HepG2 (cell line): ENCODE results near the gene PRSS8. TPM values are rescaled to one million over a fixed set of nuclear protein-coding genes. Genes with fewer than 3 reads are reported as not detected.
A peak's percentile ranks its signal among the peaks of the same experiment; 100 is the strongest.

Experiments used
- CHD2 ChIP-seq: IDR thresholded peaks from 2 replicates; pipeline ENCODE4 v1.6.1; 2011; ENCODE audit warnings: low read depth, low read length, improper control_type of control experiment
- GATAD2A ChIP-seq: IDR thresholded peaks from 2 replicates; pipeline ENCODE4 v1.6.1; 2016
- GZF1 ChIP-seq: sonication (generic); formaldehyde crosslinking; IDR thresholded peaks from 2 replicates; pipeline ENCODE4 v1.5.1; 2020; ENCODE audit warnings: mild to moderate bottlenecking, missing genetic modification reagents
- HOMEZ ChIP-seq: IDR thresholded peaks from 2 replicates; pipeline ENCODE4 v1.6.1; 2016; ENCODE audit warnings: low read depth
- IRX3 ChIP-seq: sonication (generic); formaldehyde crosslinking; IDR thresholded peaks from 2 replicates; pipeline ENCODE4 v1.8.1; 2023; ENCODE audit warnings: mild to moderate bottlenecking, low read depth, missing genetic modification reagents, borderline replicate concordance
- MTA1 ChIP-seq: sonication (generic); formaldehyde crosslinking; IDR thresholded peaks from 2 replicates; pipeline ENCODE4 v1.4.0; 2020; ENCODE audit warnings: missing genetic modification reagents, mild to moderate bottlenecking, borderline replicate concordance
- NFYB ChIP-seq: sonication (generic); formaldehyde crosslinking; IDR thresholded peaks from 2 replicates; pipeline ENCODE4 v1.4.0; 2020; ENCODE audit warnings: missing genetic modification reagents
- POLR2AphosphoS2 ChIP-seq: IDR thresholded peaks from 2 replicates; pipeline ENCODE4 v1.6.1; 2011; ENCODE audit warnings: low read depth, low read length, improper control_type of control experiment
- SCMH1 ChIP-seq: sonication (generic); formaldehyde crosslinking; IDR thresholded peaks from 2 replicates; pipeline ENCODE4 v1.9.0; 2021; ENCODE audit warnings: missing genetic modification reagents, mild to moderate bottlenecking, borderline replicate concordance
- SP4 ChIP-seq: sonication (generic); formaldehyde crosslinking; IDR thresholded peaks from 2 replicates; pipeline ENCODE4 v1.8.1; 2023; ENCODE audit warnings: mild to moderate bottlenecking, missing genetic modification reagents
- SP5 ChIP-seq: IDR thresholded peaks from 2 replicates; pipeline ENCODE4 v1.6.1; 2016; ENCODE audit warnings: low read depth, borderline replicate concordance
- XRCC5 ChIP-seq: fragments of 200-400 bp; formaldehyde crosslinking; optimal IDR thresholded peaks from 2 replicates; pipeline ENCODE3; 2017; ENCODE audit warnings: mild to moderate bottlenecking, low read length
- YEATS4 ChIP-seq: sonication (generic); formaldehyde crosslinking; IDR thresholded peaks from 2 replicates; pipeline ENCODE4 v1.4.0; 2020; ENCODE audit warnings: missing genetic modification reagents, borderline replicate concordance
- ZNF432 ChIP-seq: sonication (generic); formaldehyde crosslinking; IDR thresholded peaks from 2 replicates; pipeline ENCODE4 v1.5.0; 2020; ENCODE audit warnings: missing genetic modification reagents, mild to moderate bottlenecking, borderline replicate concordance
- ZUFSP ChIP-seq: sonication (generic); formaldehyde crosslinking; IDR thresholded peaks from 2 replicates; pipeline ENCODE4 v1.9.0; 2021; ENCODE audit warnings: missing genetic modification reagents, mild to moderate bottlenecking, borderline replicate concordance
- polyA plus RNA-seq, 8 experiments: library from polyadenylated mRNA; depleted of rRNA in 3 of 8; stranded (reverse) in 7 of 8; unstranded in 1 of 8; fragments of >200 nt; fragmentation: Illumina TruSeq in 4 of 8; extraction: Trizol in 4 of 8; gene quantifications; 2 replicates each; pipeline versions ENCODE4 v1.2.1 to v1.2.3, GENCODE V29; 2011 to 2016; ENCODE audit warnings: low read depth in 4 of 8, missing spikeins in 1 of 8, mixed read lengths in 1 of 8; ENCODE audit not compliant: insufficient read depth in 1 of 8
- total RNA-seq, 5 experiments: library from RNA; depleted of rRNA; stranded (reverse); fragments of >200 nt; fragmentation: Illumina TruSeq; extraction: Trizol; gene quantifications; 2 replicates each; pipeline ENCODE4 v1.2.3, GENCODE V29; 2016; ENCODE audit warnings: low read depth in 1 of 5
- TF ChIP-seq, protein P1 (sequence below), 2 experiments: fragments of 450-650 bp in 1 of 2; sonication (generic) in 1 of 2; formaldehyde crosslinking in 1 of 2; IDR thresholded peaks; 2 replicates each; pipeline versions ENCODE4 v1.6.1 to v1.8.0; 2016 to 2022; ENCODE audit warnings: antibody characterized with exemption in 1 of 2, mild to moderate bottlenecking in 1 of 2, missing genetic modification reagents in 1 of 2

The PRSS8 gene
- total and polyA plus RNA-seq, 2 of the 13 experiments (the other 11 are each of a cell fraction or from before 2014, with no cell fraction given): 2.6 to 7.2 TPM

DNA sequence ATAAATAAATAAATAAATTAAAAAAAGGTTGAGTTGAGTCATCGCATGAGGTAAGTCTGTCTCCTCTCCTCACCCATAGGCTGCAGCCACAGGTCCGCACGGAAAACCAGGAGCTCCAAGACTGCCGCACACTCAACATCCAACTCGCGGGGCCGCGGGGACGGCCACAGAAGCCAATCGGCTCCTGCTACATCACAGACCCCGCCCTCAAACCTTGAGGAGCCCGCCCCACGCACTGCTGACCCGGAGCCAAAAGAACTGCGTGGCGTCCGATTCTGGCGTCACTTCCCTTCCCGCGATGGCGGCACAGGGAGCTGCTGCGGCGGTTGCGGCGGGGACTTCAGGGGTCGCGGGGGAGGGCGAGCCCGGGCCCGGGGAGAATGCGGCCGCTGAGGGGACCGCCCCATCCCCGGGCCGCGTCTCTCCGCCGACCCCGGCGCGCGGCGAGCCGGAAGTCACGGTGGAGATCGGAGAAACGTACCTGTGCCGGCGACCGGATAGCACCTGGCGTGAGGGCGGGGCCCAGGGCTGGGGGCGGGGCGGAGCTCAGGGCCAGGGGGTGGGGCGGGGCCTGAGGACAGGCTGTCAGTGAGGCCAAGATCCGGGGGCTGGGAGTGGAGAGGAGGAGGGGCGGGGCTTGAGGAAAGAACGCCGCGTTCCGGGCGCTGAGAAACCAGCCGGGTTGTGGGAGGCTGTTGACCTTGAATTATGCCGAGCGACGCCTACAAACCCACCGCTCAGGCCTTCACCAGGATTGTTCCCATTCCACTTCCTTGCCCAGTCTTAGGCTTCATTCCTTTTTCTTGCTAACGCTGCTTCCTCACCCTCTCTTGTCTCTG, 17.9 kb downstream of the PRSS8 start, which contains the start of gene KAT8 (continued):
- TF ChIP-seq, protein P1, sequence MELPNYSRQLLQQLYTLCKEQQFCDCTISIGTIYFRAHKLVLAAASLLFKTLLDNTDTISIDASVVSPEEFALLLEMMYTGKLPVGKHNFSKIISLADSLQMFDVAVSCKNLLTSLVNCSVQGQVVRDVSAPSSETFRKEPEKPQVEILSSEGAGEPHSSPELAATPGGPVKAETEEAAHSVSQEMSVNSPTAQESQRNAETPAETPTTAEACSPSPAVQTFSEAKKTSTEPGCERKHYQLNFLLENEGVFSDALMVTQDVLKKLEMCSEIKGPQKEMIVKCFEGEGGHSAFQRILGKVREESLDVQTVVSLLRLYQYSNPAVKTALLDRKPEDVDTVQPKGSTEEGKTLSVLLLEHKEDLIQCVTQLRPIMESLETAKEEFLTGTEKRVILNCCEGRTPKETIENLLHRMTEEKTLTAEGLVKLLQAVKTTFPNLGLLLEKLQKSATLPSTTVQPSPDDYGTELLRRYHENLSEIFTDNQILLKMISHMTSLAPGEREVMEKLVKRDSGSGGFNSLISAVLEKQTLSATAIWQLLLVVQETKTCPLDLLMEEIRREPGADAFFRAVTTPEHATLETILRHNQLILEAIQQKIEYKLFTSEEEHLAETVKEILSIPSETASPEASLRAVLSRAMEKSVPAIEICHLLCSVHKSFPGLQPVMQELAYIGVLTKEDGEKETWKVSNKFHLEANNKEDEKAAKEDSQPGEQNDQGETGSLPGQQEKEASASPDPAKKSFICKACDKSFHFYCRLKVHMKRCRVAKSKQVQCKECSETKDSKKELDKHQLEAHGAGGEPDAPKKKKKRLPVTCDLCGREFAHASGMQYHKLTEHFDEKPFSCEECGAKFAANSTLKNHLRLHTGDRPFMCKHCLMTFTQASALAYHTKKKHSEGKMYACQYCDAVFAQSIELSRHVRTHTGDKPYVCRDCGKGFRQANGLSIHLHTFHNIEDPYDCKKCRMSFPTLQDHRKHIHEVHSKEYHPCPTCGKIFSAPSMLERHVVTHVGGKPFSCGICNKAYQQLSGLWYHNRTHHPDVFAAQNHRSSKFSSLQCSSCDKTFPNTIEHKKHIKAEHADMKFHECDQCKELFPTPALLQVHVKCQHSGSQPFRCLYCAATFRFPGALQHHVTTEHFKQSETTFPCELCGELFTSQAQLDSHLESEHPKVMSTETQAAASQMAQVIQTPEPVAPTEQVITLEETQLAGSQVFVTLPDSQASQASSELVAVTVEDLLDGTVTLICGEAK (IDR thresholded peaks at IDR 0.05): peak; percentile 68; the same call in 1 of the 2 replicates
- TF ChIP-seq, protein P1 (CRISPR knock-in tag; IDR thresholded peaks at IDR 0.05): peak; percentile 70; the same call in 1 of the 2 replicates
- TF ChIP-seq POLR2AphosphoS2 (peak; percentile 65; the same call in 1 of the 2 replicates), IRX3 (CRISPR knock-in tag) (peak; percentile 88; the same call in 1 of the 2 replicates), ZNF432 (CRISPR knock-in tag) (no peak), SCMH1 (no peak), NFYB (peak; percentile 86), MTA1 (CRISPR knock-in tag) (peak; percentile 60; the same call in 1 of the 2 replicates), GZF1 (CRISPR knock-in tag) (no peak), SP4 (CRISPR knock-in tag) (peak; percentile 97), ZUFSP (CRISPR knock-in tag) (no peak), CHD2 (peak; percentile 72; the same call in 1 of the 2 replicates), GATAD2A (CRISPR knock-in tag) (no peak), SP5 (CRISPR knock-in tag) (peak; percentile 83), YEATS4 (peak; percentile 86), HOMEZ (peak; percentile 66; the same call in 1 of the 2 replicates), XRCC5 (no peak)
